NCI-H2227 (cell line): ENCODE measurements around the gene CYP26B1.

Experiments
- DNase-seq: peaks from one replicate; lab custom pipeline; 2025; ENCODE audit not compliant: unreplicated experiment; lab: John Stamatoyannopoulos, UW

Gene CYP26B1

GRCh38 chr2:72147303-72147971 lies at the start of gene CYP26B1:
TSS of gene CYP26B1 (minus strand) at chr2:72147862. CDS start at chr2:72147834, 28 bp downstream.
- DNase-seq, result peak; percentile 18

GRCh38 chr2:72193723-72194122 lies 46.1 kb upstream of the CYP26B1 start:
- no peak for DNase-seq

- DNase-seq, result no peak
Measured at GRCh38 chr2:72191441-72191840, 43.8 kb upstream of the CYP26B1 start.

GRCh38 chr2:72185206-72185605 lies 37.5 kb upstream of the CYP26B1 start:
- no peak for DNase-seq

- DNase-seq, result no peak
Measured at GRCh38 chr2:72183466-72183865, 35.8 kb upstream of the CYP26B1 start.

- DNase-seq, result no peak
Measured at GRCh38 chr2:72183016-72183415, 35.4 kb upstream of the CYP26B1 start.

GRCh38 chr2:72182547-72182946 lies 34.9 kb upstream of the CYP26B1 start:
- no peak for DNase-seq

- DNase-seq, result no peak
Measured at GRCh38 chr2:72181616-72182015, 34.0 kb upstream of the CYP26B1 start.

- no peak for DNase-seq
Measured at GRCh38 chr2:72180351-72180750, 32.7 kb upstream of the CYP26B1 start.

GRCh38 chr2:72178551-72178950 lies 30.9 kb upstream of the CYP26B1 start:
- no peak for DNase-seq

GRCh38 chr2:72176281-72176680 lies 28.6 kb upstream of the CYP26B1 start:
- no peak for DNase-seq

GRCh38 chr2:72175636-72176035 lies 28.0 kb upstream of the CYP26B1 start:
- no peak for DNase-seq

GRCh38 chr2:72173640-72174321 lies 26.1 kb upstream of the CYP26B1 start:
- no peak for DNase-seq

GRCh38 chr2:72172478-72172877 lies 24.8 kb upstream of the CYP26B1 start:
- DNase-seq, result no peak

GRCh38 chr2:72166279-72166678 lies 18.6 kb upstream of the CYP26B1 start:
- no peak for DNase-seq

GRCh38 chr2:72165792-72166191 lies 18.1 kb upstream of the CYP26B1 start:
- no peak for DNase-seq

GRCh38 chr2:72162574-72162973 lies 14.9 kb upstream of the CYP26B1 start:
- no peak for DNase-seq

GRCh38 chr2:72159211-72159993 lies 11.7 kb upstream of the CYP26B1 start:
- no peak for DNase-seq

- no peak for DNase-seq
Measured at GRCh38 chr2:72157871-72158771, 10.5 kb upstream of the CYP26B1 start.

GRCh38 chr2:72156872-72157271 lies 9.2 kb upstream of the CYP26B1 start:
- no peak for DNase-seq

GRCh38 chr2:72155737-72156136 lies 8.1 kb upstream of the CYP26B1 start:
- DNase-seq, result no peak
